ENCODE results near the gene SEC63. TPM values are rescaled to one million over a fixed set of nuclear protein-coding genes. Genes with fewer than 3 reads are reported as not detected.

Gene SEC63
- polyA plus RNA-seq, 1 of the 3 experiments (the other 2 are of a cell fraction) = 13.2 TPM

- no peak for TF ChIP-seq GATA2 (CRISPR knock-in tag; IDR thresholded peaks at IDR 0.05)
- no peak for TF ChIP-seq NFIC (IDR thresholded peaks at IDR 0.05; ENCODE audit: borderline replicate concordance)
- no peak for TF ChIP-seq MXI1 (IDR thresholded peaks at IDR 0.05; ENCODE audit: low read depth, low read length)
- TF ChIP-seq SMC3 (IDR thresholded peaks at IDR 0.05; ENCODE audit: low read depth, low read length) = no peak
- TF ChIP-seq RFX5 (IDR thresholded peaks at IDR 0.05; ENCODE audit: low read length) = no peak
- no peak for TF ChIP-seq RXRA (IDR thresholded peaks at IDR 0.05; ENCODE audit: borderline replicate concordance, low read depth)
- POLR2A ChIA-PET = no interaction called here
- Histone ChIP-seq H3K27me3 (ENCODE audit: insufficient read depth) (no peaks in the 10 kb centered on the region), H3K9ac (no peak overlapping the region), H3K79me2 (ENCODE audit: insufficient read depth) (peaks cover 97% of the 10 kb centered on the region), H2AFZ (ENCODE audit: low read depth) (no peak overlapping the region), H3K4me1 (ENCODE audit: control insufficient read depth in 1 of 2, insufficient read depth in 2 of 2, low read depth in 1 of 2, low read length in 1 of 2) (no peaks in the 10 kb centered on the region; a peak in 1 of 4 replicates), H4K20me1 (ENCODE audit: insufficient read depth) (peaks cover 91% of the 10 kb centered on the region), H3F3A (replicated peaks; ENCODE audit: insufficient read depth) (no peaks in the 10 kb centered on the region), H3K4me3 (ENCODE audit: low read depth in 2 of 2, low read length in 1 of 2) (no peak overlapping the region), H3K27ac (ENCODE audit: low read depth in 2 of 2, low read length in 1 of 2) (no peak overlapping the region), H3K36me3 (replicated peaks in 1 of 2; ENCODE audit: control insufficient read depth in 1 of 2, insufficient read depth in 2 of 2, low read length in 1 of 2) (peaks cover 0 to 5% of the 10 kb centered on the region in 2 experiments), H3K4me2 (no peak overlapping the region), H3K9me3 (no peaks in the 10 kb centered on the region), H3K9me2 (no peaks in the 10 kb centered on the region)
- no peak for DNase-seq
- 95% methylated on average over 4 of the region's 4 CpGs for WGBS (ENCODE audit: low lambda C conversion rate)
- CTCF ChIA-PET = interaction anchor here (2.8 kb wide), 1 partner anchor 38 kb away, joined by 7 read pairs; no protein-coding TSS in a partner anchor
Observed at GRCh38 chr6:107942142-107942541, 15.9 kb downstream of the SEC63 start.

- DNase-seq = no peak
- Histone ChIP-seq H3K27ac (ENCODE audit: low read depth in 2 of 2, low read length in 1 of 2) (no peak overlapping the region), H4K20me1 (ENCODE audit: insufficient read depth) (peaks cover 91% of the 10 kb centered on the region), H3K9ac (no peak overlapping the region), H3K4me3 (ENCODE audit: low read depth in 2 of 2, low read length in 1 of 2) (no peak overlapping the region), H3F3A (replicated peaks; ENCODE audit: insufficient read depth) (peaks cover 3% of the 10 kb centered on the region), H3K79me2 (ENCODE audit: insufficient read depth) (peaks cover 97% of the 10 kb centered on the region), H3K4me1 (ENCODE audit: control insufficient read depth in 1 of 2, insufficient read depth in 2 of 2, low read depth in 1 of 2, low read length in 1 of 2) (no peaks in the 10 kb centered on the region; a peak in 1 of 4 replicates), H3K9me3 (no peaks in the 10 kb centered on the region), H2AFZ (ENCODE audit: low read depth) (no peak overlapping the region), H3K36me3 (replicated peaks in 1 of 2; ENCODE audit: control insufficient read depth in 1 of 2, insufficient read depth in 2 of 2, low read length in 1 of 2) (peaks cover 0 to 5% of the 10 kb centered on the region in 2 experiments), H3K4me2 (no peak overlapping the region), H3K27me3 (ENCODE audit: insufficient read depth) (no peaks in the 10 kb centered on the region), H3K9me2 (no peaks in the 10 kb centered on the region)
- WGBS (ENCODE audit: low lambda C conversion rate) = 96% methylated on average over 6 of the region's 6 CpGs
- TF ChIP-seq IRF3 (IDR thresholded peaks at IDR 0.05; ENCODE audit: low read depth, low read length) (no peak), REST (IDR thresholded peaks at IDR 0.05; ENCODE audit: low read depth, low read length) (no peak), GATA2 (CRISPR knock-in tag; IDR thresholded peaks at IDR 0.05) (no peak), NFIC (IDR thresholded peaks at IDR 0.05; ENCODE audit: borderline replicate concordance) (no peak), MAX (IDR thresholded peaks at IDR 0.05; ENCODE audit: low read depth) (no peak), TEAD4 (IDR thresholded peaks at IDR 0.05; ENCODE audit: borderline replicate concordance, insufficient read depth) (no peak), MXI1 (IDR thresholded peaks at IDR 0.05; ENCODE audit: low read depth, low read length) (no peak), GABPA (IDR thresholded peaks at IDR 0.05; ENCODE audit: low read depth) (no peak), FOXJ3 (CRISPR knock-in tag; IDR thresholded peaks at IDR 0.05) (no peak)
- ChIA-PET POLR2A (interaction anchor here (1.0 kb wide), 1 partner anchor 16 kb away, joined by 5 read pairs; the partner anchor contains the start of gene SEC63), CTCF (interaction anchor here (2.8 kb wide), 1 partner anchor 39 kb away, joined by 7 read pairs; no protein-coding TSS in a partner anchor)
Observed at GRCh38 chr6:107941627-107942026, 16.4 kb downstream of the SEC63 start.

Data from SK-N-SH (cell line).